ENCODE measurements around the gene CGNL1.

Gene CGNL1

GRCh38 chr15:57334257-57334656 lies 42.0 kb upstream of the CGNL1 start:
- Histone ChIP-seq H3K79me2 (ENCODE audit: insufficient read depth, low read depth) (no peaks in the 10 kb centered on the region), H3K27ac (no peak overlapping the region), H3K27me3 (ENCODE audit: insufficient read depth, low read depth) (no peaks in the 10 kb centered on the region), H3K4me2 (no peak overlapping the region), H3K9ac (no peak overlapping the region), H2AFZ (ENCODE audit: low read depth) (no peak overlapping the region), H4K20me1 (ENCODE audit: insufficient read depth) (no peaks in the 10 kb centered on the region), H3K36me3 (ENCODE audit: insufficient read depth) (no peaks in the 10 kb centered on the region), H3K4me3 (IDR thresholded peaks at IDR 0.05; ENCODE audit: insufficient read depth, low read depth, low read length) (no peak overlapping the region), H3K4me1 (ENCODE audit: low read depth, poor library complexity, severe bottlenecking) (no peaks in the 10 kb centered on the region)
- no peak for TF ChIP-seq CTCF (conservative IDR thresholded peaks at IDR 0.05; ENCODE audit: low read depth, low read length)

- Histone ChIP-seq H3K4me1 (ENCODE audit: low read depth, poor library complexity, severe bottlenecking) (no peaks in the 10 kb centered on the region), H3K4me2 (no peak overlapping the region), H3K79me2 (ENCODE audit: insufficient read depth, low read depth) (no peaks in the 10 kb centered on the region), H3K27ac (no peak overlapping the region), H3K4me3 (IDR thresholded peaks at IDR 0.05; ENCODE audit: insufficient read depth, low read depth, low read length) (no peak overlapping the region), H3K27me3 (ENCODE audit: insufficient read depth, low read depth) (no peaks in the 10 kb centered on the region), H4K20me1 (ENCODE audit: insufficient read depth) (no peaks in the 10 kb centered on the region), H3K9ac (no peak overlapping the region), H2AFZ (ENCODE audit: low read depth) (no peak overlapping the region), H3K36me3 (ENCODE audit: insufficient read depth) (no peaks in the 10 kb centered on the region)
- TF ChIP-seq CTCF (conservative IDR thresholded peaks at IDR 0.05; ENCODE audit: low read depth, low read length) = no peak
These were observed 41.0 kb upstream of the CGNL1 start for GRCh38 chr15:57335293-57335715.

- TF ChIP-seq CTCF (conservative IDR thresholded peaks at IDR 0.05; ENCODE audit: low read depth, low read length) = no peak
- no peak overlapping the region for H3K4me2 ChIP-seq
- no peaks in the 10 kb centered on the region for H3K4me1 ChIP-seq (ENCODE audit: low read depth, poor library complexity, severe bottlenecking)
- H3K27ac ChIP-seq = no peak overlapping the region
- H3K4me3 ChIP-seq (IDR thresholded peaks at IDR 0.05; ENCODE audit: insufficient read depth, low read depth, low read length) = no peak overlapping the region
- H3K9ac ChIP-seq = no peak overlapping the region
- no peaks in the 10 kb centered on the region for H3K36me3 ChIP-seq (ENCODE audit: insufficient read depth)
- no peaks in the 10 kb centered on the region for H4K20me1 ChIP-seq (ENCODE audit: insufficient read depth)
- H3K79me2 ChIP-seq (ENCODE audit: insufficient read depth, low read depth) = no peaks in the 10 kb centered on the region
- H3K27me3 ChIP-seq (ENCODE audit: insufficient read depth, low read depth) = no peaks in the 10 kb centered on the region
- no peak overlapping the region for H2AFZ ChIP-seq (ENCODE audit: low read depth)
These were observed 40.6 kb upstream of the CGNL1 start for GRCh38 chr15:57335719-57336118.

- Histone ChIP-seq H3K79me2 (ENCODE audit: insufficient read depth, low read depth) (no peaks in the 10 kb centered on the region), H3K27ac (no peak overlapping the region), H4K20me1 (ENCODE audit: insufficient read depth) (no peaks in the 10 kb centered on the region), H3K27me3 (ENCODE audit: insufficient read depth, low read depth) (no peaks in the 10 kb centered on the region), H3K4me1 (ENCODE audit: low read depth, poor library complexity, severe bottlenecking) (no peaks in the 10 kb centered on the region), H3K9ac (no peak overlapping the region), H3K4me3 (IDR thresholded peaks at IDR 0.05; ENCODE audit: insufficient read depth, low read depth, low read length) (no peak overlapping the region), H3K4me2 (no peak overlapping the region), H2AFZ (ENCODE audit: low read depth) (no peak overlapping the region), H3K36me3 (ENCODE audit: insufficient read depth) (no peaks in the 10 kb centered on the region)
- no peak for TF ChIP-seq CTCF (conservative IDR thresholded peaks at IDR 0.05; ENCODE audit: low read depth, low read length)
These were observed 38.4 kb upstream of the CGNL1 start for GRCh38 chr15:57337868-57338411.

Data from KMS-11 (cell line).